ENCODE measurements around the gene ENTPD8. TPM values are rescaled to one million over a fixed set of nuclear protein-coding genes. Genes with fewer than 3 reads are reported as not detected.
A peak's percentile ranks its signal among the peaks of the same experiment; 100 is the strongest.

ENTPD8 gene
- total RNA-seq: under 0.01 TPM in 1 of 2 replicates, not detected in the other
- polyA plus RNA-seq: not detected in 2 replicates
- not detected in 2 replicates for polyA plus RNA-seq (2012)
- polyA minus RNA-seq (ENCODE audit: low replicate concordance): not detected in 2 replicates

GRCh38 chr9:137441289-137441934 is at the start of gene ENTPD8:
Gene ENTPD8, minus strand, starts transcription at chr9:137441357. Its CDS starts 3,072 bp downstream, at chr9:137438285.
- Histone ChIP-seq H3K4me3 (replicated peaks in 1 of 4; ENCODE audit: control extremely low read depth in 1 of 4, insufficient read depth in 1 of 4, low read depth in 3 of 4, low read length in 4 of 4) (peak within 1 kb of the TSS in 1 of 4 experiments; percentile 39), H3K4me1 (ENCODE audit: control insufficient read depth, extremely low read depth, insufficient read depth, low read length) (peaks cover 2% of the 10 kb centered on the region), H4K20me1 (ENCODE audit: control insufficient read depth, extremely low read depth, insufficient read depth, low read length) (no peaks in the 10 kb centered on the region), H3K27me3 (ENCODE audit: control insufficient read depth, insufficient read depth, low read length) (no peaks in the 10 kb centered on the region), H3K27ac (ENCODE audit: insufficient read depth, low read length) (no peak within 1 kb of the TSS), H3K36me3 (ENCODE audit: control insufficient read depth, insufficient read depth, low read length) (no peaks in the 10 kb centered on the region), H2AFZ (ENCODE audit: low read length) (no peak within 1 kb of the TSS), H3K9ac (ENCODE audit: insufficient read depth, low read length) (no peak within 1 kb of the TSS), H3K4me2 (ENCODE audit: extremely low read depth, insufficient read depth, low read length) (peak within 1 kb of the TSS; percentile 51), H3K9me3 (ENCODE audit: control insufficient read depth, insufficient read depth, low read depth, low read length) (no peaks in the 10 kb centered on the region), H3K79me2 (ENCODE audit: control insufficient read depth, insufficient read depth, low read length) (no peaks in the 10 kb centered on the region)
- TF ChIP-seq EZH2 (IDR thresholded peaks at IDR 0.05; ENCODE audit: low read length, missing control alignments): no peak
- TF ChIP-seq CTCF (conservative IDR thresholded peaks at IDR 0.05 in 1 of 2, IDR thresholded peaks at IDR 0.05 in 1 of 2; ENCODE audit: low read depth in 1 of 2, low read length in 2 of 2): no peak
- no peak for DNase-seq (ENCODE audit: low read depth in 2 of 2)

- H3K4me3 ChIP-seq (replicated peaks in 1 of 4; ENCODE audit: control extremely low read depth in 1 of 4, insufficient read depth in 1 of 4, low read depth in 3 of 4, low read length in 4 of 4): no peak overlapping the region
- no peaks in the 10 kb centered on the region for H3K79me2 ChIP-seq (ENCODE audit: control insufficient read depth, insufficient read depth, low read length)
- no peak for DNase-seq (ENCODE audit: low read depth in 2 of 2)
- H3K36me3 ChIP-seq (ENCODE audit: control insufficient read depth, insufficient read depth, low read length): no peaks in the 10 kb centered on the region
- H3K27ac ChIP-seq (ENCODE audit: insufficient read depth, low read length): no peak overlapping the region
- H3K9me3 ChIP-seq (ENCODE audit: control insufficient read depth, insufficient read depth, low read depth, low read length): no peaks in the 10 kb centered on the region
- H3K27me3 ChIP-seq (ENCODE audit: control insufficient read depth, insufficient read depth, low read length): peaks cover 16% of the 10 kb centered on the region
- H3K4me2 ChIP-seq (ENCODE audit: extremely low read depth, insufficient read depth, low read length): no peak overlapping the region
- TF ChIP-seq EZH2 (IDR thresholded peaks at IDR 0.05; ENCODE audit: low read length, missing control alignments) (no peak), CTCF (conservative IDR thresholded peaks at IDR 0.05 in 1 of 2, IDR thresholded peaks at IDR 0.05 in 1 of 2; ENCODE audit: low read depth in 1 of 2, low read length in 2 of 2) (no peak)
- H3K4me1 ChIP-seq (ENCODE audit: control insufficient read depth, extremely low read depth, insufficient read depth, low read length): no peaks in the 10 kb centered on the region
- H4K20me1 ChIP-seq (ENCODE audit: control insufficient read depth, extremely low read depth, insufficient read depth, low read length): no peaks in the 10 kb centered on the region
- H2AFZ ChIP-seq (ENCODE audit: low read length): no peak overlapping the region
- H3K9ac ChIP-seq (ENCODE audit: insufficient read depth, low read length): no peak overlapping the region
These were observed 49.5 kb upstream of the ENTPD8 start for GRCh38 chr9:137490532-137491186.

- Histone ChIP-seq H3K4me3 (replicated peaks in 1 of 4; ENCODE audit: control extremely low read depth in 1 of 4, insufficient read depth in 1 of 4, low read depth in 3 of 4, low read length in 4 of 4) (no peak overlapping the region), H3K27me3 (ENCODE audit: control insufficient read depth, insufficient read depth, low read length) (peaks cover 16% of the 10 kb centered on the region), H3K9me3 (ENCODE audit: control insufficient read depth, insufficient read depth, low read depth, low read length) (no peaks in the 10 kb centered on the region), H3K79me2 (ENCODE audit: control insufficient read depth, insufficient read depth, low read length) (no peaks in the 10 kb centered on the region), H3K9ac (ENCODE audit: insufficient read depth, low read length) (no peak overlapping the region), H3K4me1 (ENCODE audit: control insufficient read depth, extremely low read depth, insufficient read depth, low read length) (no peaks in the 10 kb centered on the region), H3K36me3 (ENCODE audit: control insufficient read depth, insufficient read depth, low read length) (no peaks in the 10 kb centered on the region), H2AFZ (ENCODE audit: low read length) (no peak overlapping the region), H3K27ac (ENCODE audit: insufficient read depth, low read length) (no peak overlapping the region), H4K20me1 (ENCODE audit: control insufficient read depth, extremely low read depth, insufficient read depth, low read length) (no peaks in the 10 kb centered on the region), H3K4me2 (ENCODE audit: extremely low read depth, insufficient read depth, low read length) (no peak overlapping the region)
- no peak for DNase-seq (ENCODE audit: low read depth in 2 of 2)
- TF ChIP-seq CTCF (conservative IDR thresholded peaks at IDR 0.05 in 1 of 2, IDR thresholded peaks at IDR 0.05 in 1 of 2; ENCODE audit: low read depth in 1 of 2, low read length in 2 of 2) (no peak), EZH2 (IDR thresholded peaks at IDR 0.05; ENCODE audit: low read length, missing control alignments) (no peak)
These were observed 47.7 kb upstream of the ENTPD8 start for GRCh38 chr9:137488906-137489305.

Measured in fibroblast of lung (primary cell).